Neuronal stem cell (in vitro differentiated cells): ENCODE results near the gene ADAM19.

Experiments used
- DNase-seq: peaks from one replicate; pipeline ENCODE4 v3.0.0-alpha.2; 2013; ENCODE audit warnings: low spot score
- H2AFZ ChIP-seq: one replicate; pipeline ENCODE4 v1.6.1; 2013; ENCODE audit warnings: mild to moderate bottlenecking, low read length, inconsistent platforms
- H2AK5ac ChIP-seq: 2 replicates; pipeline ENCODE4 v1.6.1; 2013; ENCODE audit warnings: low read depth, mild to moderate bottlenecking, inconsistent platforms, low read length, moderate library complexity, mixed read lengths
- H2BK120ac ChIP-seq: 2 replicates; pipeline ENCODE4 v1.6.1; 2013; ENCODE audit warnings: low read depth, mild to moderate bottlenecking, inconsistent platforms, low read length, moderate library complexity, mixed read lengths
- H2BK12ac ChIP-seq: one replicate; pipeline ENCODE4 v1.6.1; 2013; ENCODE audit warnings: low read length, inconsistent platforms
- H2BK15ac ChIP-seq: 2 replicates; pipeline ENCODE4 v1.6.1; 2013; ENCODE audit warnings: mild to moderate bottlenecking, low read length, inconsistent platforms, mixed read lengths
- H2BK5ac ChIP-seq: one replicate; pipeline ENCODE4 v1.6.1; 2013; ENCODE audit warnings: inconsistent platforms, mild to moderate bottlenecking, low read length, moderate library complexity
- H3K14ac ChIP-seq: one replicate; pipeline ENCODE4 v1.6.1; 2013; ENCODE audit warnings: low read length, inconsistent platforms
- H3K18ac ChIP-seq: 2 replicates; pipeline ENCODE4 v1.6.1; 2013; ENCODE audit warnings: low read length, inconsistent platforms
- H3K23ac ChIP-seq: 2 replicates; pipeline ENCODE4 v1.6.1; 2013; ENCODE audit warnings: low read depth, mild to moderate bottlenecking, mixed read lengths, low read length, inconsistent platforms; ENCODE audit not compliant: poor library complexity
- H3K27ac ChIP-seq: replicated peaks from 3 replicates; pipeline ENCODE4 v1.5.1; 2013; ENCODE audit warnings: low read length, inconsistent platforms
- H3K27me3 ChIP-seq, 3 experiments: 2 replicates each; pipeline ENCODE4 v1.6.1; 2013; ENCODE audit warnings: low read length in 3 of 3, mild to moderate bottlenecking in 2 of 3, inconsistent platforms in 1 of 3, low read depth in 1 of 3, mixed read lengths in 1 of 3, moderate library complexity in 1 of 3; ENCODE audit not compliant: control insufficient read depth in 3 of 3, insufficient read depth in 3 of 3
- H3K36me3 ChIP-seq, 2 donors: replicated peaks in 1 of 2; 2 replicates each; pipeline ENCODE4 v1.6.1; 2013; ENCODE audit warnings: low read length in 2 of 2; ENCODE audit not compliant: control insufficient read depth in 2 of 2, insufficient read depth in 2 of 2
- H3K4ac ChIP-seq: 2 replicates; pipeline ENCODE4 v1.6.1; 2013; ENCODE audit warnings: inconsistent platforms, mild to moderate bottlenecking, low read length, moderate library complexity
- H3K4me1 ChIP-seq, 2 donors: 1 replicate in 1 of 2; 2 replicates in 1 of 2; pipeline ENCODE4 v1.6.1; 2013; ENCODE audit warnings: low read length in 2 of 2, low read depth in 1 of 2; ENCODE audit not compliant: control insufficient read depth in 2 of 2, insufficient read depth in 1 of 2
- H3K4me2 ChIP-seq: one replicate; pipeline ENCODE4 v1.6.1; 2013; ENCODE audit warnings: mild to moderate bottlenecking, low read length, inconsistent platforms; ENCODE audit not compliant: insufficient read depth, poor library complexity, severe bottlenecking
- H3K4me3 ChIP-seq, 2 donors: 2 replicates each; pipeline ENCODE4 v1.5.1; 2013; ENCODE audit warnings: low read length in 2 of 2, mild to moderate bottlenecking in 2 of 2, inconsistent platforms in 1 of 2, moderate library complexity in 1 of 2
- H3K79me1 ChIP-seq: one replicate; pipeline ENCODE4 v1.6.1; 2013; ENCODE audit warnings: low read depth, mild to moderate bottlenecking, inconsistent platforms, low read length, moderate library complexity
- H3K9ac ChIP-seq: one replicate; pipeline ENCODE4 v1.6.1; 2013; ENCODE audit warnings: mild to moderate bottlenecking, low read depth, low read length, inconsistent platforms; ENCODE audit not compliant: poor library complexity
- H3K9me3 ChIP-seq, 2 donors: replicated peaks in 1 of 2; 2 replicates each; pipeline versions ENCODE3 to v1.6.1; 2013; ENCODE audit warnings: low read length in 2 of 2, mild to moderate bottlenecking in 2 of 2, inconsistent platforms in 1 of 2, low read depth in 1 of 2, mixed read lengths in 1 of 2, moderate library complexity in 1 of 2; ENCODE audit not compliant: control insufficient read depth in 2 of 2, insufficient read depth in 1 of 2
- H4K8ac ChIP-seq: one replicate; pipeline ENCODE4 v1.6.1; 2013; ENCODE audit warnings: low read depth, mild to moderate bottlenecking, inconsistent platforms, low read length, moderate library complexity
- H4K91ac ChIP-seq: one replicate; pipeline ENCODE4 v1.6.1; 2013; ENCODE audit warnings: low read length, low read depth, mild to moderate bottlenecking, inconsistent platforms; ENCODE audit not compliant: poor library complexity
- WGBS, 2 donors: extraction: QIAGEN DNeasy Blood & Tissue Kit; methylation state at CpG; one replicate each; pipeline ENCODE4 v1.1.7; 2013; ENCODE audit warnings: missing lambda C conversion rate in 2 of 2, mixed read lengths in 1 of 2; ENCODE audit not compliant: insufficient read length in 2 of 2, insufficient replicate concordance in 1 of 2; ENCODE audit errors: extremely low coverage in 2 of 2; 5-methylcytosine and 5-hydroxymethylcytosine counted together

ADAM19 gene

GRCh38 chr5:157558681-157559080, 16.9 kb downstream of the ADAM19 start:
- Histone ChIP-seq H3K27ac (no peak overlapping the region), H3K9ac (no peak overlapping the region), H2BK5ac (no peak overlapping the region), H3K36me3 (no peaks in the 10 kb centered on the region), H3K4me2 (no peak overlapping the region), H3K79me1 (peaks cover 1% of the 10 kb centered on the region), H3K9me3 (no peaks in the 10 kb centered on the region), H2AK5ac (no peak overlapping the region), H2AFZ (no peak overlapping the region), H3K4ac (no peak overlapping the region), H3K14ac (no peak overlapping the region), H2BK120ac (no peak overlapping the region), H3K4me1 (peaks cover 8 to 23% of the 10 kb centered on the region in 2 donors), H3K27me3 (no peaks in the 10 kb centered on the region), H4K8ac (no peak overlapping the region), H3K4me3 (no peak overlapping the region), H3K23ac (no peak overlapping the region), H4K91ac (no peak overlapping the region), H3K18ac (no peak overlapping the region), H2BK12ac (no peak overlapping the region), H2BK15ac (no peak overlapping the region)
- no CpG with 5 or more reads among the region's 2 CpGs for WGBS, 2 donors
- DNase-seq, result no peak

DNA sequence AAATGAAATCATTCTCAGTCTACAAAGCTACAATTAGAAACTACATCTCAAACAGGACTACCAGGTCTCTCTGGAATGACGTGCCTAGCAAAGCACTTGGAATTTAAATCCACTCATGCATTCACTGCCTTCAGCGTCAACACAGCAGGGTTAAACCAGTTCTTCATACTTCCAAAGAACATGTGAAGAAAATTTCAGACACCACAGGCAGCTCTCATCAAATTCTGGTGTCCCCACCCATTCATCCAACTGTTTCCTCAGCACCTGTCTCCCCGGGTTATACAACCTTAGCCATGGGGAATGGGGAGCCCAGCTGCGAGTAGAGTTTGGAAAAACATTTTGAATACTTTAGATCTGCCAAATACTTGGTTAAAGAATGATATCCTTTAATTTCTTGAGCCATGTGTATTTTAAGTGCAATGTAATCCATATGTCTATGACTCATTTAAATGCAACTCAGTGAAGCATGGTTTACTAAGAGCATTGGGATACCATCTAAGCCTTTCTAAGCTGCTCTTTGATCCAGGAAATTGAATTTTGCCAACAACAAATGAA, 17.5 kb downstream of the ADAM19 start:
- Histone ChIP-seq H3K18ac (no peak overlapping the region), H3K9me3 (no peaks in the 10 kb centered on the region), H3K23ac (no peak overlapping the region), H2BK5ac (no peak overlapping the region), H3K4me3 (no peak overlapping the region), H3K4ac (no peak overlapping the region), H3K9ac (no peak overlapping the region), H2BK15ac (no peak overlapping the region), H4K91ac (no peak overlapping the region), H3K36me3 (no peaks in the 10 kb centered on the region), H3K27me3 (no peaks in the 10 kb centered on the region), H3K14ac (no peak overlapping the region), H3K4me2 (no peak overlapping the region), H2BK120ac (no peak overlapping the region), H3K27ac (no peak overlapping the region), H2AFZ (no peak overlapping the region), H2AK5ac (no peak overlapping the region), H3K79me1 (peaks cover 1% of the 10 kb centered on the region), H2BK12ac (no peak overlapping the region), H4K8ac (no peak overlapping the region), H3K4me1 (peaks cover 8 to 21% of the 10 kb centered on the region in 2 donors)
- no peak for DNase-seq
- WGBS, 2 donors, result no CpG with 5 or more reads among the region's 4 CpGs

DNA sequence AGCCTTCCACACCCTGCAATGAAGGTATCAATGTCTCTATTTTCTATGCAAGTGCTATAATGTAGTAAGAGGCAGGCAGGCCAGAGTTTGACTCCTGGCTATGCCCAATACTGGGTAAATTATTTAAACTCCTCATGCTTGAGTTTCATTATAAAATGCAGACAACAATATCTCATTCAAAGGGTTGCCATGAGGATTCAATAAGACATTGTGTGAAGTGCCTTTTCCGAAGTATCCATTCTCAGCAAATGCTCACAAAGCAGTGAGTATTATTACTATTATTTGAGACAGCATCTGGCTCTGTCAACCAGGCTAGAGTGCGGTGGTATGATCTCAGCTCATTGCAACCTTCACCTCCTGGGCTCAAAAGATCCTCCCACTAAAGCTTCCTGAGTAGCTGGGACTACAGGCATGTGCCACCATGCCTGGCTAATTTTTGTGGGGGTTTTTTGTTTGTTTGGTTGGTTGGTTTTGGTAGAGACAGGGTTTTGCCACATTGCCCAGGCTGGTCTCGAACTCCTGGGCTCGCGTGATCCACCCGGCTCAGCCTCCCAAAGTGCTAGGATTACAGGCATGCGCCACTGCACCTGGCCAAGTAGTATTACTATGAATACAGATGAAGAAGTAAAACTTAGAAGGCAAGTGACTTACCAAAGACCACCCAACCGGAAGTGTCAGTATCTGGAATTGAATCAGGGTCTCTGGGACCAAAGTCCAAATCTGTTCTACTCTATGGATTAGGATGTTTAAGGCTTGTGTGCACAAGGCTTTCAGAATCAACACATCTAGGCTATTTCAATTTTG, 18.8 kb downstream of the ADAM19 start:
- Histone ChIP-seq H3K4ac (no peak overlapping the region), H3K9ac (no peak overlapping the region), H3K18ac (no peak overlapping the region), H3K4me2 (no peak overlapping the region), H2BK5ac (no peak overlapping the region), H2BK12ac (no peak overlapping the region), H2BK15ac (no peak overlapping the region), H3K14ac (no peak overlapping the region), H4K91ac (no peak overlapping the region), H3K27ac (no peak overlapping the region), H3K23ac (no peak overlapping the region), H3K4me3 (no peak overlapping the region), H2BK120ac (no peak overlapping the region), H3K79me1 (peaks cover 3% of the 10 kb centered on the region), H4K8ac (no peak overlapping the region), H2AFZ (no peak overlapping the region), H2AK5ac (no peak overlapping the region), H3K27me3 (no peaks in the 10 kb centered on the region), H3K9me3 (no peaks in the 10 kb centered on the region), H3K36me3 (no peaks in the 10 kb centered on the region), H3K4me1 (peaks cover 6 to 12% of the 10 kb centered on the region in 2 donors)
- no peak for DNase-seq
- WGBS, 2 donors, result no CpG with 5 or more reads among the region's 8 CpGs

- no peaks in the 10 kb centered on the region for H3K36me3 ChIP-seq
- H2AK5ac ChIP-seq, result no peak overlapping the region
- no peaks in the 10 kb centered on the region for H3K9me3 ChIP-seq
- no peak for DNase-seq
- H2AFZ ChIP-seq, result no peak overlapping the region
- no peak overlapping the region for H2BK5ac ChIP-seq
- no peak overlapping the region for H2BK120ac ChIP-seq
- no peak overlapping the region for H3K23ac ChIP-seq
- peaks cover 2% of the 10 kb centered on the region for H3K79me1 ChIP-seq
- no peak overlapping the region for H3K4me3 ChIP-seq
- no peak overlapping the region for H3K4ac ChIP-seq
- no peak overlapping the region for H2BK15ac ChIP-seq
- no CpG with 5 or more reads among the region's 4 CpGs for WGBS, 2 donors
- H3K4me2 ChIP-seq, result no peak overlapping the region
- no peak overlapping the region for H3K9ac ChIP-seq
- H3K27ac ChIP-seq, result no peak overlapping the region
- peaks cover 2 to 5% of the 10 kb centered on the region in 2 donors for H3K4me1 ChIP-seq
- no peak overlapping the region for H2BK12ac ChIP-seq
- H3K14ac ChIP-seq, result no peak overlapping the region
- H4K91ac ChIP-seq, result no peak overlapping the region
- no peak overlapping the region for H3K18ac ChIP-seq
- no peaks in the 10 kb centered on the region for H3K27me3 ChIP-seq
- no peak overlapping the region for H4K8ac ChIP-seq
Observed at GRCh38 chr5:157555037-157555640, 20.4 kb downstream of the ADAM19 start.
